ENCODE measurements around the gene DGKZ.
"Not testable (repeated sequence)": the region's sequence is repeated elsewhere in the genome, so short reads cannot be mapped to it uniquely, and the experiment has no call there.

DGKZ gene

GRCh38 chr11:46367244-46367915, 20.1 kb downstream of the DGKZ start:
- DNase-seq = peak; percentile 76

- DNase-seq = no peak
These were observed 20.6 kb downstream of the DGKZ start for GRCh38 chr11:46367916-46368267.

- DNase-seq = peak; percentile 84
These were observed 22.3 kb downstream of the DGKZ start for GRCh38 chr11:46369458-46370152.

GRCh38 chr11:46370253-46370652, 23.0 kb downstream of the DGKZ start:
- no peak for DNase-seq

GRCh38 chr11:46371262-46371661, 24.0 kb downstream of the DGKZ start:
- not testable (repeated sequence) for DNase-seq

GRCh38 chr11:46372086-46372485, 24.8 kb downstream of the DGKZ start:
- no peak for DNase-seq

GRCh38 chr11:46372501-46372900, 25.2 kb downstream of the DGKZ start:
- not testable (repeated sequence) for DNase-seq

GRCh38 chr11:46373787-46374740, 26.8 kb downstream of the DGKZ start:
- peak; percentile 55 for DNase-seq

GRCh38 chr11:46374815-46375214, 27.6 kb downstream of the DGKZ start:
- DNase-seq = no peak

- no peak for DNase-seq
These were observed 28.3 kb downstream of the DGKZ start for GRCh38 chr11:46375392-46376101.

GRCh38 chr11:46376258-46377050, 29.2 kb downstream of the DGKZ start:
- no peak for DNase-seq

- no peak for DNase-seq
These were observed 30.0 kb downstream of the DGKZ start for GRCh38 chr11:46377290-46377689.

- DNase-seq = no peak
These were observed 30.6 kb downstream of the DGKZ start for GRCh38 chr11:46377831-46378230.

- no peak for DNase-seq
These were observed 31.0 kb downstream of the DGKZ start for GRCh38 chr11:46378296-46378695.

GRCh38 chr11:46378811-46379481, 31.7 kb downstream of the DGKZ start:
- DNase-seq = peak; percentile 32

GRCh38 chr11:46379482-46380293, 32.4 kb downstream of the DGKZ start:
- DNase-seq = peak; percentile 86

- peak; percentile 92 for DNase-seq
These were observed 33.2 kb downstream of the DGKZ start for GRCh38 chr11:46380340-46381047.

GRCh38 chr11:46381048-46381818, 34.0 kb downstream of the DGKZ start, which contains the start of gene MDK:
Gene MDK, plus strand, starts transcription at chr11:46381669. Its CDS starts 389 bp downstream, at chr11:46382058.
- peak; percentile 87 for DNase-seq

Data from eye (tissue), 1 donor.